ENCODE results near the gene CAMTA1. TPM values are rescaled to one million over a fixed set of nuclear protein-coding genes. Genes with fewer than 3 reads are reported as not detected.

CAMTA1 gene
- total RNA-seq, 4 donors from 2014 or later = 86.3 to 170 (median 132) TPM

DNA sequence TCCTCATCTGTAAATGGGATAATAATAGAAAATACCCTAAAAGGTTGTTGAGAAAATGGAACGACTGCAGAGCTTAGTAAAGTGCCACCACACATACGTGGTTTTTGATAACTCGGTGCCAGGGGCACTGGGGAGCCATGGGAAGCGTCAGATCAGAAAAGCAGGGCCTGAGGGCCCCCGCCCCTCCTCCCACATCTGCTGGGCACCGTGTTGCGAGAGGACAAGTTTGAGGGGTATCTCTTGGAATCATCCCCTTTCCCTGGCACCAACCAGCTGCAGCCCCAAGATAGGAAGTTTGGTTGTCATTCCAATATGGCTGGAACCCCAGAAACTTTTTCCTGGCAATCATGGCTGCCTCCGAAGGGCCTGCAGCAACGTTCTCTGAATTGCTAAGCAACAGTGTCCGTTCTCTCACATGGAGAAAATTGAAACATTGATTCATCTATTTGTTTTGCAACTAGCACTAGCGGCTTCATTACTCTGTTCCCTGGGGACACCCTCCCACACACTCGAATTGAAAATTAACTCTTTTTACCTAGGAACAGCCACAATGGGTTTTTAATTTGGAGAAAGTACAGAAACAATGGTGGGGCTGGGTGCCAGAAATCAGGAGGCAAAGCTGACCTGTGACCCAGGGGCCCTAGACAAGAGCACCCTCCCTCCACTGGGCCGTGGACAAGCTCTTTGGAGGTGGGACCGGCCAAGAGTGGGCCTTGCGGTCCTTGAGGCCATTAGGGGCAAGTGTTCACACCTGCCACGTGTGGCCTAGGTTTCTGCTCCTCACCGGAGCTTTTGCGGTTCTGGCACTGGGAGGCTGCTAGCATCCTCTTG, 795.9 kb downstream of the CAMTA1 start:
- Histone ChIP-seq H3K27ac (no peak overlapping the region), H3K4me3 (no peak overlapping the region), H3K9me3 (no peaks in the 10 kb centered on the region), H3K4me1 (no peaks in the 10 kb centered on the region), H3K36me3 (no peaks in the 10 kb centered on the region), H3K27me3 (peaks cover 12% of the 10 kb centered on the region)
- TF ChIP-seq EP300 (IDR thresholded peaks at IDR 0.05) = no peak
- TF ChIP-seq CTCF (IDR thresholded peaks at IDR 0.05) = no peak
- no peak for TF ChIP-seq POLR2A (IDR thresholded peaks at IDR 0.05)
- TF ChIP-seq POLR2AphosphoS5 (IDR thresholded peaks at IDR 0.05) = no peak
- ATAC-seq = no peak
- WGBS, 2 donors (ENCODE audit: low coverage in 1 of 2) = 49 to 87% methylated on average over 5 to 7 of the region's 18 CpGs

DNA sequence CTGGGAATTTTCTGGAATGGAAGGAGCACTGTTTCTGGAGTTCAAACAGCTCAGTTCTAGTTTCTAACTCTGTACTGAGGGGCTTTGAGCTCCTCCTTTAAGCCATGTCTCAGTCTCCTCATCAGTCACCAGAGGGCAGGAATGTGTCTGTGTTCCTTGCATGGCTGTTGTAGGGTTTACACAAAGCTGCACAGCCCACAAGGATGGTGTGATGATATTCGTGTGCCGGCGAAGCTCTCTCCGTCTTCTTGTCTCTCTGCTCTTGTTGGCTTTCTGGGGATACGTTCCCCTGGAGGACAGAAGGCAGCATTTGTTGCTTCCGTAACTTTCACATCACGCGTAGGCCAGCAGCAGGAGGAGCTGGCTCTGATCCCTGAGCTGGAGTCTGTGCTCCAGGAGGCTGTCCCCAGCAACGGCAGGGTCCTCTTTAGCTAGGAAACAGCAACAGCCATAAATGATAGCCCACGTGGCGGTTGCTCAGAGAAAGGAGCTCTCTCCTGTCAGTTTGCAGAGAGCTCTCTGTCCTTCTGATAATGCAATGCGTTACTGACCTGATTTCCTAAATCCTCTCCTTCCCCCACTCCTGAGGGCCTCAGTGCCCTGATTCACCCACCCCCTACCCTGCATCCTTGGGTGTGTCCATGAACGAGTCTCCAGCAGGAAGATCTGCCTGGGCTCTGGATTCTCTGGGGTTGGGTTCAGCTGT, 796.7 kb downstream of the CAMTA1 start:
- WGBS, 2 donors (ENCODE audit: low coverage in 1 of 2) = 45 to 64% methylated on average over 5 to 9 of the region's 13 CpGs
- no peak for TF ChIP-seq EP300 (IDR thresholded peaks at IDR 0.05)
- no peak for TF ChIP-seq POLR2A (IDR thresholded peaks at IDR 0.05)
- TF ChIP-seq CTCF (IDR thresholded peaks at IDR 0.05) = no peak
- Histone ChIP-seq H3K27ac (no peak overlapping the region), H3K4me1 (no peaks in the 10 kb centered on the region), H3K9me3 (no peaks in the 10 kb centered on the region), H3K4me3 (no peak overlapping the region), H3K27me3 (peaks cover 12% of the 10 kb centered on the region), H3K36me3 (no peaks in the 10 kb centered on the region)
- no peak for ATAC-seq

GRCh38 chr1:7582460-7582972, 797.3 kb downstream of the CAMTA1 start:
- WGBS, 2 donors (ENCODE audit: low coverage in 1 of 2) = 100% methylated on average over 2 of the region's 4 CpGs; no CpG with 5 or more reads in 1 of the 2 donors
- Histone ChIP-seq H3K4me3 (no peak overlapping the region), H3K27ac (no peak overlapping the region)

GRCh38 chr1:7583291-7584096, 798.2 kb downstream of the CAMTA1 start:
- 67 to 94% methylated on average over 2 to 8 of the region's 15 CpGs for WGBS, 2 donors (ENCODE audit: low coverage in 1 of 2)
- Histone ChIP-seq H3K4me1 (no peaks in the 10 kb centered on the region), H3K27ac (no peak overlapping the region), H3K9me3 (no peaks in the 10 kb centered on the region), H3K36me3 (no peaks in the 10 kb centered on the region), H3K27me3 (peaks cover 12% of the 10 kb centered on the region), H3K4me3 (no peak overlapping the region)
- no peak for TF ChIP-seq POLR2A (IDR thresholded peaks at IDR 0.05)
- no peak for TF ChIP-seq CTCF (IDR thresholded peaks at IDR 0.05)
- TF ChIP-seq EP300 (IDR thresholded peaks at IDR 0.05) = no peak
- TF ChIP-seq POLR2AphosphoS5 (IDR thresholded peaks at IDR 0.05) = no peak
- ATAC-seq = no peak

More at GRCh38 chr1:7582460-7582972, 797.3 kb downstream of the CAMTA1 start:
- no peak for ATAC-seq
- Histone ChIP-seq H3K9me3 (no peaks in the 10 kb centered on the region), H3K4me1 (no peaks in the 10 kb centered on the region), H3K27me3 (peaks cover 12% of the 10 kb centered on the region), H3K36me3 (no peaks in the 10 kb centered on the region)
- TF ChIP-seq EP300 (IDR thresholded peaks at IDR 0.05) (no peak), CTCF (IDR thresholded peaks at IDR 0.05) (no peak), POLR2AphosphoS5 (IDR thresholded peaks at IDR 0.05) (no peak), POLR2A (IDR thresholded peaks at IDR 0.05) (no peak)
